A204.1 (cell line): ENCODE data around the gene SHTN1.

ENCODE experiments used
- FAIRE-seq: peaks from 2 replicates; lab custom pipeline; 2012; peaks lifted over from hg19 to GRCh38; lab: Jason Lieb, UNC

SHTN1 gene

GRCh38 chr10:116915340-116915739, 89.6 kb downstream of the SHTN1 start:
- FAIRE-seq: no peak

GRCh38 chr10:116913695-116914094, 91.3 kb downstream of the SHTN1 start:
- no peak for FAIRE-seq

GRCh38 chr10:116912162-116912561, 92.8 kb downstream of the SHTN1 start:
- no peak for FAIRE-seq

- FAIRE-seq: no peak
Measured at GRCh38 chr10:116910910-116911309, 94.1 kb downstream of the SHTN1 start.

- no peak for FAIRE-seq
Measured at GRCh38 chr10:116909307-116909706, 95.7 kb downstream of the SHTN1 start.

- FAIRE-seq: no peak
Measured at GRCh38 chr10:116907245-116907987, 97.6 kb downstream of the SHTN1 start.

- FAIRE-seq: no peak
Measured at GRCh38 chr10:116905845-116906210, 99.2 kb downstream of the SHTN1 start.

- no peak for FAIRE-seq
Measured at GRCh38 chr10:116899626-116900025, 105.4 kb downstream of the SHTN1 start.

GRCh38 chr10:116893686-116894037, 111.3 kb downstream of the SHTN1 start:
- FAIRE-seq: no peak

- FAIRE-seq: no peak
Measured at GRCh38 chr10:116892907-116893685, 111.9 kb downstream of the SHTN1 start.

GRCh38 chr10:116891208-116891607, 113.8 kb downstream of the SHTN1 start:
- FAIRE-seq: no peak

GRCh38 chr10:116889066-116889465, 115.9 kb downstream of the SHTN1 start:
- FAIRE-seq: no peak

- no peak for FAIRE-seq
Measured at GRCh38 chr10:116888380-116889055, 116.5 kb downstream of the SHTN1 start.

GRCh38 chr10:116886772-116887171, 118.2 kb downstream of the SHTN1 start:
- FAIRE-seq: no peak

GRCh38 chr10:116882639-116883038, 122.3 kb downstream of the SHTN1 start:
- no peak for FAIRE-seq

GRCh38 chr10:116880716-116881482, 124.1 kb downstream of the SHTN1 start:
- FAIRE-seq: no peak

GRCh38 chr10:116879817-116880216, 125.2 kb downstream of the SHTN1 start:
- FAIRE-seq: no peak

GRCh38 chr10:116878123-116878522, 126.9 kb downstream of the SHTN1 start:
- no peak for FAIRE-seq

- no peak for FAIRE-seq
Measured at GRCh38 chr10:116877391-116877790, 127.6 kb downstream of the SHTN1 start.

- FAIRE-seq: no peak
Measured at GRCh38 chr10:116875897-116876296, 129.1 kb downstream of the SHTN1 start.

GRCh38 chr10:116873134-116873533, 131.9 kb downstream of the SHTN1 start:
- FAIRE-seq: no peak

- FAIRE-seq: no peak
Measured at GRCh38 chr10:116870949-116871348, 134.0 kb downstream of the SHTN1 start.

- FAIRE-seq: no peak
Measured at GRCh38 chr10:116868722-116869121, 136.3 kb downstream of the SHTN1 start.
